Measurements from ENCODE around the gene ADAP1. TPM values are rescaled to one million over a fixed set of nuclear protein-coding genes. Genes with fewer than 3 reads are reported as not detected.
A peak's percentile ranks its signal among the peaks of the same experiment; 100 is the strongest.

ADAP1 gene
- total RNA-seq, 3 donors from 2014 or later, result 7.5 to 15.5 (median 14.0) TPM

GRCh38 chr7:919924-920341, 34.5 kb downstream of the ADAP1 start:
- H3K27me3 ChIP-seq, result no peaks in the 10 kb centered on the region
- intact Hi-C loops (cut with DNase I; ENCODE audit: low total_unique reads), result loop anchor here (5.0 kb wide), 1 partner anchor 432 kb away; no protein-coding TSS in a partner anchor
- H3K4me3 ChIP-seq, result no peak overlapping the region
- no peak overlapping the region for H3K27ac ChIP-seq
- H3K36me3 ChIP-seq, result no peaks in the 10 kb centered on the region
- H3K4me1 ChIP-seq, result no peaks in the 10 kb centered on the region
- H3K9me3 ChIP-seq, result no peaks in the 10 kb centered on the region
- TF ChIP-seq CTCF (IDR thresholded peaks at IDR 0.05) (no peak), POLR2A (IDR thresholded peaks at IDR 0.05) (no peak), POLR2AphosphoS5 (IDR thresholded peaks at IDR 0.05) (no peak)
- DNase-seq (ENCODE audit: low spot score in 2 of 2), result no peak

- no peaks in the 10 kb centered on the region for H3K36me3 ChIP-seq
- intact Hi-C loops (cut with DNase I; ENCODE audit: low total_unique reads), result no loop called here
- H3K4me1 ChIP-seq, result no peaks in the 10 kb centered on the region
- H3K27me3 ChIP-seq, result no peaks in the 10 kb centered on the region
- H3K27ac ChIP-seq, result no peak overlapping the region
- peak in 1 of 2 donors; percentile 12 for DNase-seq (ENCODE audit: low spot score in 2 of 2)
- no peak overlapping the region for H3K4me3 ChIP-seq
- TF ChIP-seq CTCF (IDR thresholded peaks at IDR 0.05) (no peak), POLR2AphosphoS5 (IDR thresholded peaks at IDR 0.05) (no peak), POLR2A (IDR thresholded peaks at IDR 0.05) (no peak)
- H3K9me3 ChIP-seq, result no peaks in the 10 kb centered on the region
Observed at GRCh38 chr7:919114-919442, 35.4 kb downstream of the ADAP1 start.

GRCh38 chr7:918441-919113, 35.9 kb downstream of the ADAP1 start:
- Histone ChIP-seq H3K27ac (no peak overlapping the region), H3K9me3 (no peaks in the 10 kb centered on the region), H3K4me3 (no peak overlapping the region), H3K27me3 (no peaks in the 10 kb centered on the region), H3K36me3 (no peaks in the 10 kb centered on the region), H3K4me1 (no peaks in the 10 kb centered on the region)
- TF ChIP-seq CTCF (IDR thresholded peaks at IDR 0.05) (no peak), POLR2AphosphoS5 (IDR thresholded peaks at IDR 0.05) (no peak), POLR2A (IDR thresholded peaks at IDR 0.05) (no peak)
- intact Hi-C loops (cut with DNase I; ENCODE audit: low total_unique reads), result no loop called here
- peak in 1 of 2 donors; percentile 50 for DNase-seq (ENCODE audit: low spot score in 2 of 2)

- intact Hi-C loops (cut with DNase I; ENCODE audit: low total_unique reads), result no loop called here
- TF ChIP-seq CTCF (IDR thresholded peaks at IDR 0.05), result no peak
- TF ChIP-seq POLR2A (IDR thresholded peaks at IDR 0.05), result no peak
- TF ChIP-seq POLR2AphosphoS5 (IDR thresholded peaks at IDR 0.05), result no peak
Observed at GRCh38 chr7:918118-918425, 36.4 kb downstream of the ADAP1 start.

GRCh38 chr7:917255-918117, 37.0 kb downstream of the ADAP1 start:
- H3K9me3 ChIP-seq, result no peaks in the 10 kb centered on the region
- H3K27me3 ChIP-seq, result no peaks in the 10 kb centered on the region
- H3K36me3 ChIP-seq, result no peaks in the 10 kb centered on the region
- H3K4me3 ChIP-seq, result no peak overlapping the region
- TF ChIP-seq POLR2A (IDR thresholded peaks at IDR 0.05), result no peak
- TF ChIP-seq POLR2AphosphoS5 (IDR thresholded peaks at IDR 0.05), result no peak
- no peak for TF ChIP-seq CTCF (IDR thresholded peaks at IDR 0.05)
- no peak overlapping the region for H3K27ac ChIP-seq
- intact Hi-C loops (cut with DNase I; ENCODE audit: low total_unique reads), result no loop called here
- no peaks in the 10 kb centered on the region for H3K4me1 ChIP-seq
- peak in 1 of 2 donors; percentile 17 for DNase-seq (ENCODE audit: low spot score in 2 of 2)

More at GRCh38 chr7:918118-918425, 36.4 kb downstream of the ADAP1 start:
- H3K27ac ChIP-seq, result no peak overlapping the region
- peak in 1 of 2 donors; percentile 30 for DNase-seq (ENCODE audit: low spot score in 2 of 2)
- H3K4me3 ChIP-seq, result no peak overlapping the region
- H3K4me1 ChIP-seq, result no peaks in the 10 kb centered on the region
- H3K36me3 ChIP-seq, result no peaks in the 10 kb centered on the region
- H3K9me3 ChIP-seq, result no peaks in the 10 kb centered on the region
- H3K27me3 ChIP-seq, result no peaks in the 10 kb centered on the region
